A549 (cell line): ENCODE measurements around the gene IFITM10.

ENCODE experiments used
- REST ChIP-seq: fragments of 200-600 bp; sonication (generic); IDR thresholded peaks from 2 replicates; pipeline ENCODE4 v1.6.1; 2016; ENCODE audit warnings: antibody characterized with exemption, mild to moderate bottlenecking, moderate library complexity
- ZFP36 ChIP-seq: fragments of 450-650 bp; IDR thresholded peaks from 2 replicates; pipeline ENCODE4 v1.6.1; 2014; ENCODE audit warnings: borderline replicate concordance; ENCODE audit not compliant: partially characterized antibody

GRCh38 chr11:1776331-1776851 lies 26.0 kb upstream of the IFITM10 start:
- TF ChIP-seq REST (no peak), ZFP36 (no peak)
